Urinary bladder (tissue), 4 donors: ENCODE results near the gene MORF4L1. TPM values are rescaled to one million over a fixed set of nuclear protein-coding genes. Genes with fewer than 3 reads are reported as not detected.

Experiments used
- DNase-seq: peaks from one replicate; pipeline ENCODE4 v3.0.0-alpha.2; 2015; ENCODE audit errors: extremely low spot score
- H3K27ac ChIP-seq: one replicate; pipeline ENCODE4 v1.5.1; 2013; ENCODE audit warnings: low read depth, mild to moderate bottlenecking, moderate library complexity
- H3K36me3 ChIP-seq: one replicate; pipeline ENCODE4 v1.6.1; 2013; ENCODE audit warnings: mild to moderate bottlenecking, moderate library complexity; ENCODE audit not compliant: insufficient read depth
- H3K4me1 ChIP-seq: one replicate; pipeline ENCODE4 v1.6.1; 2013; ENCODE audit warnings: mild to moderate bottlenecking, moderate library complexity; ENCODE audit not compliant: insufficient read depth
- H3K4me3 ChIP-seq: one replicate; pipeline ENCODE4 v1.5.1; 2013; ENCODE audit warnings: low read depth, low read length
- WGBS: extraction: QIAGEN DNeasy Blood & Tissue Kit; methylation state at CpG from one replicate; pipeline ENCODE4 v1.1.7; 2013; 5-methylcytosine and 5-hydroxymethylcytosine counted together
- polyA plus RNA-seq: library from polyadenylated mRNA; stranded (reverse); fragments of 200-250 nt; gene quantifications from one replicate; pipeline ENCODE4 v1.2.3, GENCODE V29; 2013
- small RNA-seq: library from RNA; depleted of rRNA; stranded (forward); fragments of <200 nt; gene quantifications from one replicate; pipeline ENCODE3, GENCODE V24; 2014
- total RNA-seq: library from RNA; depleted of rRNA; stranded (reverse); fragments of >200 nt; gene quantifications from one replicate; pipeline ENCODE4 v1.2.3, GENCODE V29; 2014
- donor health status: healthy with polysubstance abuse.
- donor health status: healthy.

MORF4L1 gene
- total and polyA plus RNA-seq, 2 donors = 392 to 465 TPM

DNA sequence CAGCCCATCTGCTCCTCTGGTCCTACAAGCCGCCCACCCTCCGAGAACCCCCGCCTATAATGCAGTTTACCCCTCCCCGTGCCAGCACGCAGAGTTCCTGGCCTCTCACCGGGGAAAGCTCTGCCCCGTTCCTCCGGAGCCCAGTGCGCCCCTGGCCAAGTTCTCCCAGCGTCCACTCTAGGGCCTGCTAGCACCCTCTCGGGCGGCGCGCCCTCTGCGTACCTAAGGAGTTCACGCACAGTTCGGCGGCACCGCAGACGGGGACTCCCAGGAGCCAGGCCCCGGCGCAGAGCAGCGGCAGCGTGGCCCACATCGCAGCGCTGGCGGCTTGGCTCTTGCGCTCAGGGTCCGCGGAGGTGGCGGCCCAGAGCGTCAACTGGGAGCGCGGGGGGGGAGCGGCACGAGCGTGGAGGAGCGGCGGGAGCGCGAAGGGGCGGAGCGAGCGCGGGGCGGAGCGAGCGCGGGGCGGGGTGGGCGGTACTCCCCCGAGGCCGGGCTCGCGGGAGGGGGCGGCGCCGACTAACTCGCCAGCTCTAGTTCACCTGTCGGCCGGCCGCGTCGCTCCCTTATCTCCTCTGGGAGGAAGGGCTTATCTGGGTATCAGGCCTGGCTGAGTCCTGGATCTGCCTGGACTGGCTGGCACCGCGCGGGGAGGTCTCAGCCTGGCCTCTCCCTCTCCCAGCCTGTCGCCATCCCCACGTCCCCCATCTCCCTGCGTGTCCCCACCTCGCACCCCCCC, 72.1 kb downstream of the MORF4L1 start, which contains the start of gene CTSH:
CTSH (minus strand) TSS at position 378 of the 739 bp plus-strand sequence; CDS start at position 313, 65 bp downstream.
- H3K27ac ChIP-seq = peak within 1 kb of the TSS; percentile 53
- WGBS = 2% methylated on average over 71 of the region's 71 CpGs

GRCh38 chr15:78946493-78946892, 73.8 kb downstream of the MORF4L1 start:
- H3K36me3 ChIP-seq = no peaks in the 10 kb centered on the region
- 95% methylated on average over 5 of the region's 5 CpGs for WGBS
- DNase-seq = no peak
- H3K27ac ChIP-seq = no peak overlapping the region
- H3K4me3 ChIP-seq = no peak overlapping the region
- H3K4me1 ChIP-seq = peaks cover 3% of the 10 kb centered on the region

More for the DNA sequence above, 72.1 kb downstream of the MORF4L1 start, which contains the start of gene CTSH:
- no peak for DNase-seq
- no peaks in the 10 kb centered on the region for H3K36me3 ChIP-seq
- peak within 1 kb of the TSS; percentile 48 for H3K4me3 ChIP-seq
- no peaks in the 10 kb centered on the region for H3K4me1 ChIP-seq

GRCh38 chr15:78947506-78947905, 74.8 kb downstream of the MORF4L1 start:
- H3K4me1 ChIP-seq = peaks cover 3% of the 10 kb centered on the region
- H3K4me3 ChIP-seq = no peak overlapping the region
- 91% methylated on average over 5 of the region's 5 CpGs for WGBS
- DNase-seq = no peak
- H3K27ac ChIP-seq = no peak overlapping the region
- H3K36me3 ChIP-seq = no peaks in the 10 kb centered on the region

Small RNA genes lying within 50 kb of the gene (small RNA-seq; reads per million reads assigned to genes)
- not detected for gene RNU6-415P

Other genes starting within 250 kb of the MORF4L1 start
- gene CHRNB4, start 231.7 kb upstream of the MORF4L1 start, total RNA-seq = 0.53 TPM
- 0.60 TPM for gene CHRNB4, start 231.7 kb upstream of the MORF4L1 start, polyA plus RNA-seq
- 9.6 TPM for gene ADAMTS7, start 61.4 kb upstream of the MORF4L1 start, total RNA-seq
- 3.3 TPM for gene ADAMTS7, start 61.4 kb upstream of the MORF4L1 start, polyA plus RNA-seq
- 250 TPM for gene CTSH, start 72.2 kb downstream of the MORF4L1 start, total RNA-seq
- gene CTSH, start 72.2 kb downstream of the MORF4L1 start, polyA plus RNA-seq = 291 TPM
- 0.48 TPM for gene RASGRF1, start 217.9 kb downstream of the MORF4L1 start, total RNA-seq
- 0.10 TPM for gene RASGRF1, start 217.9 kb downstream of the MORF4L1 start, polyA plus RNA-seq